NCI-H69 (cell line): ENCODE data around the gene SETDB2.
A peak's percentile ranks its signal among the peaks of the same experiment; 100 is the strongest.

Source experiments
- DNase-seq: peaks from one replicate; lab custom pipeline; 2025; lab: John Stamatoyannopoulos, UW

The SETDB2 gene

GRCh38 chr13:49428041-49428763, 15.9 kb upstream of the SETDB2 start:
- DNase-seq, result no peak

GRCh38 chr13:49429121-49429520, 15.0 kb upstream of the SETDB2 start:
- no peak for DNase-seq

- DNase-seq, result no peak
Observed at GRCh38 chr13:49435992-49436391, 8.1 kb upstream of the SETDB2 start.

GRCh38 chr13:49436890-49437289, 7.2 kb upstream of the SETDB2 start:
- no peak for DNase-seq

GRCh38 chr13:49437705-49438104, 6.4 kb upstream of the SETDB2 start:
- DNase-seq, result no peak

- DNase-seq, result no peak
Observed at GRCh38 chr13:49439609-49440008, 4.5 kb upstream of the SETDB2 start.

- DNase-seq, result no peak
Observed at GRCh38 chr13:49441312-49441711, 2.8 kb upstream of the SETDB2 start.

GRCh38 chr13:49441846-49442245, 2.2 kb upstream of the SETDB2 start:
- DNase-seq, result no peak

GRCh38 chr13:49443357-49443703, 744 bp upstream of the SETDB2 start:
- DNase-seq, result peak; percentile 52

GRCh38 chr13:49444524-49445395, 686 bp downstream of the SETDB2 start:
- peak; percentile 64 for DNase-seq

- DNase-seq, result no peak
Observed at GRCh38 chr13:49446473-49446872, 2.4 kb downstream of the SETDB2 start.

- no peak for DNase-seq
Observed at GRCh38 chr13:49448753-49449152, 4.7 kb downstream of the SETDB2 start.

GRCh38 chr13:49450105-49450819, 6.2 kb downstream of the SETDB2 start:
- DNase-seq, result no peak

GRCh38 chr13:49452725-49453457, 8.8 kb downstream of the SETDB2 start:
- DNase-seq, result no peak

- DNase-seq, result no peak
Observed at GRCh38 chr13:49453465-49453864, 9.4 kb downstream of the SETDB2 start.

GRCh38 chr13:49454388-49455006, 10.4 kb downstream of the SETDB2 start:
- no peak for DNase-seq

- DNase-seq, result no peak
Observed at GRCh38 chr13:49455007-49455398, 10.9 kb downstream of the SETDB2 start.

- DNase-seq, result no peak
Observed at GRCh38 chr13:49456156-49456555, 12.1 kb downstream of the SETDB2 start.

- DNase-seq, result no peak
Observed at GRCh38 chr13:49457221-49457620, 13.1 kb downstream of the SETDB2 start.

GRCh38 chr13:49459580-49459979, 15.5 kb downstream of the SETDB2 start:
- DNase-seq, result no peak

- no peak for DNase-seq
Observed at GRCh38 chr13:49464085-49464484, 20.0 kb downstream of the SETDB2 start.
